ENCODE data around the gene CAMK1D. TPM values are rescaled to one million over a fixed set of nuclear protein-coding genes. Genes with fewer than 3 reads are reported as not detected.
A peak's percentile ranks its signal among the peaks of the same experiment; 100 is the strongest.

The CAMK1D gene
- total RNA-seq, 1 donor from 2014 or later = 58.8 TPM

- no peak overlapping the region for H3K27ac Mint-ChIP-seq
- H3K4me3 Mint-ChIP-seq = no peak overlapping the region
- H3K27me3 Mint-ChIP-seq = no peaks in the 10 kb centered on the region
- peaks cover 7% of the 10 kb centered on the region for H3K9me3 Mint-ChIP-seq
- ChIA-PET CTCF (no interaction called here), POLR2A (interaction anchor here (0.5 to 0.7 kb wide), 3 partner anchors 21 to 131 kb away, joined by 3 to 5 read pairs (median 5); no protein-coding TSS in a partner anchor)
- ATAC-seq (ENCODE audit: low read depth) (no peak), DNase-seq (no peak)
- H3K36me3 Mint-ChIP-seq (ENCODE audit: low read depth) = peaks cover 15% of the 10 kb centered on the region
- peaks cover 28% of the 10 kb centered on the region for H3K4me1 Mint-ChIP-seq
- TF ChIP-seq, protein P1, sequence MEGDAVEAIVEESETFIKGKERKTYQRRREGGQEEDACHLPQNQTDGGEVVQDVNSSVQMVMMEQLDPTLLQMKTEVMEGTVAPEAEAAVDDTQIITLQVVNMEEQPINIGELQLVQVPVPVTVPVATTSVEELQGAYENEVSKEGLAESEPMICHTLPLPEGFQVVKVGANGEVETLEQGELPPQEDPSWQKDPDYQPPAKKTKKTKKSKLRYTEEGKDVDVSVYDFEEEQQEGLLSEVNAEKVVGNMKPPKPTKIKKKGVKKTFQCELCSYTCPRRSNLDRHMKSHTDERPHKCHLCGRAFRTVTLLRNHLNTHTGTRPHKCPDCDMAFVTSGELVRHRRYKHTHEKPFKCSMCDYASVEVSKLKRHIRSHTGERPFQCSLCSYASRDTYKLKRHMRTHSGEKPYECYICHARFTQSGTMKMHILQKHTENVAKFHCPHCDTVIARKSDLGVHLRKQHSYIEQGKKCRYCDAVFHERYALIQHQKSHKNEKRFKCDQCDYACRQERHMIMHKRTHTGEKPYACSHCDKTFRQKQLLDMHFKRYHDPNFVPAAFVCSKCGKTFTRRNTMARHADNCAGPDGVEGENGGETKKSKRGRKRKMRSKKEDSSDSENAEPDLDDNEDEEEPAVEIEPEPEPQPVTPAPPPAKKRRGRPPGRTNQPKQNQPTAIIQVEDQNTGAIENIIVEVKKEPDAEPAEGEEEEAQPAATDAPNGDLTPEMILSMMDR (IDR thresholded peaks at IDR 0.05) = no peak
- intact Hi-C loops (cut with micrococcal nuclease) = no loop called here
These were observed 33.7 kb downstream of the CAMK1D start for GRCh38 chr10:12382956-12383531.

DNA sequence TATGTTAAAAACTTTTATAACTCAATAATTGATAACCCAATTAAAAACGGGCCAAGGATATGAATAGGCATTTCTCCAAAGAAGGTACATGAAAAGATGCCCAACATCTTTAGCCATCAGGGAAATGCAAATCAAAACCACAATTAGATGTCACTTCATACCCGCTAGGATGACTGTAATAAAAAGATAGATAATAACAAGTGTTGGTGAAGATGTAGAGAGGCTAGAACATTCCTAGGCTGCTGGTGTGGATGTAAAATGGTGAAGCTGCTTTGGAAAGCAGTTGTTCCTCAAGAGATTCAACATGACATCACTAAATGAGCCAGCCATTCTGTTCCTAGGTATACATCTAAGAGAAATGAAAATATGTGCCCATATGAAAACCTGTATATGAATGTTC is 35.6 kb downstream of the CAMK1D start:
- TF ChIP-seq, protein P1 (IDR thresholded peaks at IDR 0.05) = no peak
- no peaks in the 10 kb centered on the region for H3K27me3 Mint-ChIP-seq
- no peak overlapping the region for H3K27ac Mint-ChIP-seq
- no peak for ATAC-seq (ENCODE audit: low read depth)
- intact Hi-C loops (cut with micrococcal nuclease) = no loop called here
- POLR2A ChIA-PET = no interaction called here
- no peak overlapping the region for H3K4me3 Mint-ChIP-seq
- DNase-seq = no peak
- peaks cover 22% of the 10 kb centered on the region for H3K36me3 Mint-ChIP-seq (ENCODE audit: low read depth)
- CTCF ChIA-PET = no interaction called here
- H3K9me3 Mint-ChIP-seq = peaks cover 7% of the 10 kb centered on the region
- peaks cover 46% of the 10 kb centered on the region for H3K4me1 Mint-ChIP-seq

DNA sequence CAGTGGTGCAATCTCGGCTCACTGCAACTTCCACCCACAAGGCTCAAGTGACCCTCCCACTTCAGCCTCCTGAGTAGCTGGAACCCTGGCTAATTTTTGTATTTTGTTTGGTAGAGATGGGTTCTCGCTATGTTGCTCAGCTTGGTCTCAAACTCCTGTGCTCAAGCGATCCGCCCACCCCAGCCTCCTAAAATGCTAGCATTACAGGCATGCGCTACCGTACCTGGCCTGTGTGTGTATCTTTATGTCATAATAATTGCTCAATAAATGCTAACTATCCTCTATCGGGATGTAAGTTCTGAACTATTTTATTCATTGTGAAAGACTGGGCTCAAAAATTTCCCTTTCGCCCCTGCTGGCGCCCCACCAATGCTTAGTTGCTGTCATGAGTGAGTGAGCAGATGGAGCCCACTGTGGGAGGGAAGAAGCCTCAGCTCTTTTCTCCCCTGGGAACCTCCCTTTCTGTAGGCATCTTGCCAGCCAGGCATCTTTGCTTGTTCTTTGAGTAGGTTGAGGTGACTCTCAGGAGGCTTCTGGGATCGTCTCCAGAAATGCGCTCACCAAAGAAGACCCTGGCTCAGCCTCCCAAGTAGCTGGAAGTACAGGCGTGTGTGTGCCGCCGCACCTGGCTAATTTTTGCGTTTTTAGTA is 38.3 kb downstream of the CAMK1D start:
- intact Hi-C loops (cut with micrococcal nuclease) = no loop called here
- ChIA-PET CTCF (no interaction called here), POLR2A (interaction anchor here (0.6 kb wide), 1 partner anchor 69 kb away, joined by 3 read pairs; no protein-coding TSS in a partner anchor)
- TF ChIP-seq, protein P1 (IDR thresholded peaks at IDR 0.05) = no peak
- Mint-ChIP-seq H3K9me3 (peaks cover 7% of the 10 kb centered on the region), H3K36me3 (ENCODE audit: low read depth) (peaks cover 25% of the 10 kb centered on the region), H3K27me3 (no peaks in the 10 kb centered on the region), H3K27ac (no peak overlapping the region), H3K4me1 (peaks cover 59% of the 10 kb centered on the region), H3K4me3 (peak overlapping the region; percentile 11)
- DNase-seq (no peak), ATAC-seq (ENCODE audit: low read depth) (no peak)

- POLR2A ChIA-PET = no interaction called here
- TF ChIP-seq, protein P1 (IDR thresholded peaks at IDR 0.05) = no peak
- Mint-ChIP-seq H3K27ac (no peak overlapping the region), H3K4me1 (peaks cover 59% of the 10 kb centered on the region), H3K27me3 (no peaks in the 10 kb centered on the region), H3K36me3 (ENCODE audit: low read depth) (peaks cover 31% of the 10 kb centered on the region), H3K9me3 (peaks cover 7% of the 10 kb centered on the region), H3K4me3 (no peak overlapping the region)
- DNase-seq (no peak), ATAC-seq (ENCODE audit: low read depth) (no peak)
- CTCF ChIA-PET = interaction anchor here (0.6 kb wide), 1 partner anchor 773 kb away, joined by 3 read pairs; no protein-coding TSS in a partner anchor
- intact Hi-C loops (cut with micrococcal nuclease) = no loop called here
These were observed 39.3 kb downstream of the CAMK1D start for GRCh38 chr10:12388671-12389070.

GRCh38 chr10:12389154-12389734 is 39.9 kb downstream of the CAMK1D start:
- Mint-ChIP-seq H3K36me3 (ENCODE audit: low read depth) (peaks cover 31% of the 10 kb centered on the region), H3K27me3 (no peaks in the 10 kb centered on the region), H3K4me3 (peak overlapping the region; percentile 25), H3K9me3 (peaks cover 7% of the 10 kb centered on the region), H3K27ac (peak overlapping the region; percentile 65), H3K4me1 (peaks cover 59% of the 10 kb centered on the region)
- TF ChIP-seq, protein P1 (IDR thresholded peaks at IDR 0.05) = no peak
- no peak for ATAC-seq (ENCODE audit: low read depth)
- no peak for DNase-seq
- ChIA-PET CTCF (no interaction called here), POLR2A (no interaction called here)
- intact Hi-C loops (cut with micrococcal nuclease) = no loop called here

All from activated B cell treated with CpG ODN at 0.5 μM for 24 hours (primary cell).